ENCODE data around the gene CTPS1.

CTPS1 gene, protein sequence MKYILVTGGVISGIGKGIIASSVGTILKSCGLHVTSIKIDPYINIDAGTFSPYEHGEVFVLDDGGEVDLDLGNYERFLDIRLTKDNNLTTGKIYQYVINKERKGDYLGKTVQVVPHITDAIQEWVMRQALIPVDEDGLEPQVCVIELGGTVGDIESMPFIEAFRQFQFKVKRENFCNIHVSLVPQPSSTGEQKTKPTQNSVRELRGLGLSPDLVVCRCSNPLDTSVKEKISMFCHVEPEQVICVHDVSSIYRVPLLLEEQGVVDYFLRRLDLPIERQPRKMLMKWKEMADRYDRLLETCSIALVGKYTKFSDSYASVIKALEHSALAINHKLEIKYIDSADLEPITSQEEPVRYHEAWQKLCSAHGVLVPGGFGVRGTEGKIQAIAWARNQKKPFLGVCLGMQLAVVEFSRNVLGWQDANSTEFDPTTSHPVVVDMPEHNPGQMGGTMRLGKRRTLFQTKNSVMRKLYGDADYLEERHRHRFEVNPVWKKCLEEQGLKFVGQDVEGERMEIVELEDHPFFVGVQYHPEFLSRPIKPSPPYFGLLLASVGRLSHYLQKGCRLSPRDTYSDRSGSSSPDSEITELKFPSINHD
- long read RNA-seq, donor 1, transcript CTPS1-202 (19 exons, 3,201 nt), result major isoform, 7 of 25 reads
- long read RNA-seq, donor 1, partial matches to known transcripts, result 17 of 25 reads
- long read RNA-seq, donor 1, other reads (novel, unspliced or antisense), result 0 of 25 reads
- long read RNA-seq, donor 2, transcript CTPS1-202 (19 exons, 3,201 nt), result major isoform, 5 of 5 reads
- long read RNA-seq, donor 2, partial matches to known transcripts, result 0 of 5 reads
- long read RNA-seq, donor 2, other reads (novel, unspliced or antisense), result 0 of 5 reads
- long read RNA-seq, donor 3, partial matches to known transcripts, result 0 of 1 reads
- long read RNA-seq, donor 3, other reads (novel, unspliced or antisense), result 0 of 1 reads
- long read RNA-seq, donor 4, partial matches to known transcripts, result 0 of 3 reads
- long read RNA-seq, donor 4, other reads (novel, unspliced or antisense), result 0 of 3 reads
- long read RNA-seq, donor 5, transcript CTPS1-202 (19 exons, 3,201 nt), result major isoform, 6 of 7 reads
- long read RNA-seq, donor 5, partial matches to known transcripts, result 0 of 7 reads
- long read RNA-seq, donor 5, other reads (novel, unspliced or antisense), result 0 of 7 reads
- long read RNA-seq, donor 6, partial matches to known transcripts, result 0 of 3 reads
- long read RNA-seq, donor 6, other reads (novel, unspliced or antisense), result 0 of 3 reads
- long read RNA-seq, donor 7, transcript CTPS1-202 (19 exons, 3,201 nt), result major isoform, 8 of 17 reads
- long read RNA-seq, donor 7, partial matches to known transcripts, result 9 of 17 reads
- long read RNA-seq, donor 7, other reads (novel, unspliced or antisense), result 0 of 17 reads
- long read RNA-seq, donor 8, partial matches to known transcripts, result 0 of 2 reads
- long read RNA-seq, donor 8, other reads (novel, unspliced or antisense), result 0 of 2 reads

DNA sequence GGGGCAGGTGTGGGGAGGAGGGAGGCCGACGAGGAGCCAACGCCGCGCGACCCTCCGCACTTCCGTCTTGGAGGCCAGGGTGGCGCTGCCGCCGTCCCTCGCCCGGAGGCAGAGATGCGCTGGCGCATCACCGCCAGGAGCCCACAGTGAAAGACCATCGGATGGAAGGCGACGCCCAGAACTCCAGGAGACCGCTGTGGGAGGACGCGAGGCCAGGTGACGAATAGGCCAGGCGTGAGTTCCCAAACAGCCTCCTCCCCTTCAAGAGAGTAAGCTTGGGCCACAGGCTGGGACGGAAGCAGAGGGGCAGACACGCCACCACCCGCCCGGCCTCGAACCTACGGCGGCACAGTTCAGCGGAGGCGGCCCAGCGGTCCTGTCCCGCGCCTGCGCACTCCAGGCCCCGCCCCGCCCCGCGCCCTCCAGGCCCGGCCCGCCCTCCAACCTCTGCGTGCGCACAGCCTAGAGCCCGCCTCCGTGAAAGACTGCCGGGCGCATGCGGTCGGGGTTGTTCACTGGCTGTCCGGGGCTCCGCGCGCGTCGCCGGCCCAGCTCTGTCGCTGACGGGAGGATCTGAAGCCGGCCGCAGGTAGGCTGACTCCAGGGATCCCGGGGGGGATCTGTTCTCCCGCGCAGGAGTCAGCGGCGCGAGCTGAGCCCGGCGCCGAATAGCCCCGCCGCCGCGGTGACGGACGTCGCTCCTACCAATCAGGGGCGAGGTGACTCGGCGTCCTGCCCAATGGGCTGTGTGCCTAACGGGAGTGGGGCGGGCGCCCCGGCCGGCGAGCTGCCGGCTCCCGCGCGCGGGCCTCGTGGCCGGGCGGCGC, at the start of gene CTPS1:
TSS of gene CTPS1 (plus strand) at position 456 of the 827 bp plus-strand sequence. CDS start 3,595 bp downstream, outside the sequence.
- peak; percentile 99 for DNase-seq

DNA sequence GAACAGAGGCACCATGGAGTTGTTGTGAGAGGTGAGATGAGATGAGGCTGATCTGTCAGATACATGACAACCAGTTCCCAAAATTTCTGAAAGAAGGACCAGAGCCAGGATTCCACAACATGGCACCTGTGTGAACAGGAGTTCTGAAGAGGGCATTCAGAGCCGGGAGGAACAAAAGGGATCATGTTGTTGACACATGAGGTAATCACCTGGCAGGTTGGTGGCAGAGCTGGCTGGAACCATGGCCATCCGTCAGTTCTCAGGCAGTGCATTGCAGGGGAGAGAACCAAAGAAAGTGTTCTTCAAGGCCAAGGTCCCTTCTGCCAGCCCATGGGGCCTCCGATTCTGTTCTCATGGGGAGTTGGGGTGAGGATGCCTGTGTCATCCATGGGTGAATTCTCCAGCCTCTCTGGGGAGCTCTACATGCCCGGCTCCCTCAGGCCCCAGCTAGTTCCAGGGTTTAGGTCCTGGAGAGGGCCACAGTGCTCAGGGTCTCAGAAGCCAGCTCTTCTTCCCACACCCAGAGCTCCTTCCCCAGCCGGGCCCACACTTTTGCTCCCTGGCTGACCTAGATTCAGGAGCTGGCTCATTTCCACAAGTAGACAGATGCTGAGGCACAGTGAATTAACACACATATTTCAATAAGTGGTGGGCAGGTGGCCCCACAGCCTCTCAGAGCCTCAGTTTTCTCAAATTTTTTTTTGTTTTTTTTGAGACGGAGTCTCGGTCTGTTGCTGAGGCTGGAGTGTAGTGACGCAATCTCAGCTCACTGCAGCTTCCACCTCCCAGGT, 49.1 kb upstream of the CTPS1 start:
- DNase-seq, result no peak

DNA sequence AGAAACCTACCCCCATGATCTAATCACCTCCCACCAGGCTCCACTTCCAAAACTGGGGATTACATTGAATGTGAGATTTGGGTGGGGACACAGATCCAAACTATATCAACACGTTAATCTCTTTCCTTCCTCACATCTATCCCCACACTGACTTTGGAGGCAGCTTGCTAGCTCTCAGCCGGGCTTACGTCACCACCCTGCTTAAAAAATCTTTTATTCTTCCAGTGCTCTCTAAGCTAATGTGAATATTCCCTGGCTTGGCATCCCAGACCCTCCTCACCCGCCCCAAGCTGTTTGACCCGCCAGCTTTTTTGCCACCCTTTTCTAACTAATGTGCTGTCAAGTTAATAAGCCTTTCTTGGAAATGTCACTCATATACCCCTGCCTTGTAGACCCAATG, 47.9 kb upstream of the CTPS1 start:
- no peak for DNase-seq

DNA sequence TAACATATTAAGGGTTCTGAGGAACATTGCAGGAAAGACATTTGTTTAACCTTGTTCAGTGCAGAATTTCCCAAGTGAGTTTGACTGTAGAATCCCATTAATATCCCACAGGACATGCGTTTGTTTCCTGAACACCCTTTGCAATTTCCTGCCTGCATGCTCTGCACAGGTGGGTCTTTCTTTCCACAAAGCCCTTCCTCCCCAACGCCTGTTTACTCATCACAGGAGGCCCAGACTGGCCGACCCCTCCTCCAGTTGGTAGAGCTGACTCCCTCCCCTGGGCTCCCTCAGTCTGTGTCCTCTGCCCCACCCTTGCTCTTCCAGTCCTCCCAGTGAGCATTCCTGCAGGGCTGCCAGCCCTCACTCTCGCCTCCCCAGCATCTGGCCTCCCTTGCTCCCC, 47.5 kb upstream of the CTPS1 start:
- no peak for DNase-seq

DNA sequence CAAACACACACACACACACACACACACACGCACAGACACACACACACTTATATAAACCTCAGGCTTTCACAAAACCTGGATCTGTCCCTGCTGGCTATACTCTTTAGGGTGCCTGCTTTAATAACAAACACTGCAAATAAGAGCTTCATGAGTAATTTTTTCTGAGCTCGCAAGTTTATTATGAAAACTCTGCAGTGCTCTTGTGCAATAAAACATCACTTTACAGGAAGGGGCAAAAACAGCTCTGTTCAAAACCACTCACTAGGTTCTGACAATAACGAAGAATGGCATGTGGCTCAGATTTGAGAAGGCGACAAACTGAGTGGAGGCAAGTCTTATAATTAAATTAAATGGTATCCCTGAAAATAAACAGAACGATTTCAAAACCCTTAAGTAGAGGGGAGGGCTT, 42.6 kb upstream of the CTPS1 start:
- no peak for DNase-seq

DNA sequence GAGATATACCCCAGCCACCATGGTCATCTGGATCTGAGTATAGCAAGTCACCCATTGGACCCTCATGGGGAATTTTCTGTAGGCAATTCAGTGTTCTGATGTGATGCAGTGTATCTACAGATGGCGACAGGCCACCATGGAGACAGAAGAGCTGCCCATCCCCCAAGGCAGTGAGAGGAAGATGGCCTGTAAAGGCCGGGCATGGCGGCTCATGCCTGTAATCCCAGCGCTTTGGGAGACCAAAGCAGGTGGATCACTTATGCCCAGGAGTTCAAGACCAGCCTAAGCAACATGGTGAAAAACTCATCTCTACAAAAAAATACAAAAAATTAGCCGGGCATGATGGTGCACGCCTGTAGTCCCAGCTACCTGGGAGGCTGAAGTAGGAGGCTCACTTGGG, 41.1 kb upstream of the CTPS1 start:
- no peak for DNase-seq

DNA sequence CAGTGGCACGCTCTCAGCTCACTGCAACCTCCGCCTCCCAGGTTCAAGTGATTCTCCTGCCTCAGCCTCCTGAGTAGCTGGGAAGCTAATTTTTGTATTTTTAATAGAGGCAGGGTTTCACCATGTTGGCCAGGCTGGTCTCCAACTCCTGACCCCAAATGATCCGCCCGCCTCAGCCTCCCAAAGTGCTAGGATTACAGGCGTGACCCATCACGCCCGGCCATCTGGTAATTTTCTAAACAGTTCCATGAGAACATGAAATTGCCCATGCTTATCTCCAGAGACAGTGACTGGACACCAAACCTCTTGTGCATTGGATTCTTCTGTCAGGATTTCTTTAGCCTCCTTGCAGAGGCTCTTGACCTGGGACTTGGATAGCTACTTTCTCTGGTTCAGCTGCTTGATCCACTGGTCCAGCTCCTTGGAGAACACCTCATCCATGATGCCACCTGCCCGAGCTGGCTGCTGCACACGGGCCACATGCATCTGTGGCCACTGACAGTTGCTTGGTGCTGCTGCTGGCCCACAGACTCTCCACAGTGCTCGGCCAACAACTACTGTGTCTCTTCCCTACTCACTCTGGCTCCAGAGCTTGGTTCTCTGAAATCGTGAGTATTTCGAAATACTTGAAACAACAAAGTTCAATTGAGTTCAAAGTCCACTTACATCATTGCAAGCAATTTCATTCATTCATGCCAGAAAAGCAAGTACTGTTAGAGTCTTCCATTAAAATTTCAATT, 40.0 kb upstream of the CTPS1 start:
- DNase-seq, result no peak

DNA sequence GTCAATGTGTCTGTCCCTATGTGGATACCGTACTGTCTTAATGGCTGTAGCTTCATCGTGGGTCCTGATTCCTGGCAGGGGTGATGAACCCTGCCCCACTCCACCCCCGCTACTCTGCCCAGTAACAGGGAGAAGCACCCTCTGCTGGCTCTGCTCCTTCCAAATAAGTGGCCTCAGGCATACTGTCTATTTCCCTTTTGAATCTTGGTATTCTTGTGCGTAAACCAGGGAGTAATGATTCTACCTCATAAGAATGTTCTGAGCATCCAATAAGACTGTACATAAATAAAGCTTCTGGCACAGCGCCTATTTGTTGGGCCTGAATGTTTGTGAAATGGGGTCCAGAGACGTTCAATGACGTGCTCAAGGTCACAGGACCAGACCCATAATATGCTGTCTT, 35.2 kb upstream of the CTPS1 start:
- DNase-seq, result no peak

DNA sequence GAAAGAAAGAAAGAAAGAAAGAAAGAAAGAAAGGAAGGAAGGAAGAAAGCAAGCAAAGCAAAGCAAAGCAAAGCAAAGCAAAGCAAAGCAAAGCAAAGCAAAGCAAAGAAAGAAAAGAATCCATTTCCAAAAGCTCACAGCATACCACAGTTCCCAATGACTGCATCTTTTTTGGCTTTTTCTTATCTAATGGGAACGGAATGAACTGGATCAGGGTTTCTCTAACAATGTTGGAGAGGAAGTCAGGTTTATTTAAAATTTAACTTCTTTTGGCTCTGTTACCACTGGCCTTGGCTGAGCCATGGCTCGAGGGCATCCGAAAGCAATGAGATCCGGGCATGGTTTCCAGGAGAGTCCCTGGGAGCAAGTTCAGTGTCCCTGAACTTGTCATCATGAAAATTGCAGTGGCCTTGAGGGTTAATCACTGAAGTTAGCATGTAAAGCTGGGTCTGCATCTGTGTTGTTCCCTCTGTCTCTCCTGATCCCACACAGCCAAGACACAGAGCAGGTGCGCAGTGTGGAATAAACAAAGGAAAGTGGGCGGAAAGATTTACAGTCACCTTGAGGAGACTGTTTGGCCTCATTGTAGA, 34.6 kb upstream of the CTPS1 start:
- no peak for DNase-seq

DNA sequence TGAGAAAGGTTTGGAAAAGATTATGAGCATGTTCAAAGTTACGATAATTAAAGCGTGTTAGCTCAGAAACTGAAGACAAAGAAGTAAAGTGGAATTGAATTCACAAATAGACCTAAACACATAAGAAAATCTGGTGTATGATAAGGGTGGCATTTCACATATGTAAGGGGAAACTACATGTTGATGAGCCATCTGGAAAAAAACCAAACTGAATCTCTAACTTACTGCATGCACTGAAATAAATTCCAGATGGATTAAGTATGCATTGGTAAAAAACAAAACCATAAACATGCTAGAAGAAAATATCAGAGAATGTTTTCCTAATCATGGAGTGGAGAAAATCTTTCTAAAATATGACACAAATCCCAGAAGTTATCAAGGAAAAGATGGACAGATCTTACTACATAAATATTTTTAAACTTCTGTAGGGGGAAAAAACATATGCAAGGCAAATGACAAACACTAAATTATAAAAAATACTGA, 34.0 kb upstream of the CTPS1 start:
- no peak for DNase-seq

DNA sequence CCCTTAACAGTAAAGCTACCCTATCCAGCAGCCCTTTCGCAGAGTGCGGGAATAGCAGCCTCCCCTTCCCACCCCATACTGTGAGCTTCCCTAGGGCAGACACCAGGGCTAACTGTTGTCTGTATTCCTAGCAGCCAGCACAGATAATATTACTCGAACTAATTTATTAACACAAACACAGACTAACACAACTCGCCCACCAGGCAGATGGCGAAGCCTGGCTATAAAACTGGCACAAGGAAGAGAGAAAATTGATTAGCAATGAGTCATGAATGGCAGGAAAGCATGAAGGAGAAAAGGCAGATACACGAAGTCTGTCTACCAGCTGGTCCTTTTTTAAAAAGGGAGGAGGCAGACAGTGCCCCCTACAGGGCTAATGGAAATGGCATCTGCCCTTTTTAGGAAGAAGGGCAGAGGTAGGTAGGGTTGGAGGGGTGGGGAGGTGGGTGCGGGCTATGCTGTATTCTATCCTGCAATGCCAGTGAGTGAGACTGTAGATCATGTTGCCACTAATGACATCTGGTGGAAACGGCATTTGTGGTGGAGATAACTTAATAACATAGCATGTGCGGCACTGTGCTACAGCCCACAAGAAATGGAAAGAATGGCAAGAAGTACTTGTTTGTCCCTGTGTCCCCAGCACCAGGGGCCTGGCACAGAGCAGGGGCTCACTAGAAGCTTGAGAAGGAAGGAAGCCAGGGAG, 30.6 kb upstream of the CTPS1 start:
- no peak for DNase-seq

DNA sequence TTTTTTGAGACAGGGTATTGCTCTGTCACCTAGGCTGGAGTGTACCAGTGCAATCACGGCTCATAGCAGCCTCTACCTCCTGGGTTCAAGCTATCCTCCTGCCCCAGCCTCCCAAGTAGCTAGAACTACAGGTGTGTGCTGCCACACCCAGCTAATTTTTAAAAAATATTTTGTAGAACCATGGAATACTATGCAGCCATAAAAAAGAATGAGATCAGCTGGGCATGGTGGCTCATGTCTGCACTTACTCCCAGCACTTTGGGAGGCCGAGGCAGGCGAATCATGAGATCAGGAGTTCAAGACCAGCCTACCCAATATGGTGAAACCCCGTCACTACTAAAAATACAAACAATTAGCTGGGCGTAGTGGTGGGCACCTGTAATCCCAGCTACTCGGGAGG, 29.9 kb upstream of the CTPS1 start:
- DNase-seq, result no peak

DNA sequence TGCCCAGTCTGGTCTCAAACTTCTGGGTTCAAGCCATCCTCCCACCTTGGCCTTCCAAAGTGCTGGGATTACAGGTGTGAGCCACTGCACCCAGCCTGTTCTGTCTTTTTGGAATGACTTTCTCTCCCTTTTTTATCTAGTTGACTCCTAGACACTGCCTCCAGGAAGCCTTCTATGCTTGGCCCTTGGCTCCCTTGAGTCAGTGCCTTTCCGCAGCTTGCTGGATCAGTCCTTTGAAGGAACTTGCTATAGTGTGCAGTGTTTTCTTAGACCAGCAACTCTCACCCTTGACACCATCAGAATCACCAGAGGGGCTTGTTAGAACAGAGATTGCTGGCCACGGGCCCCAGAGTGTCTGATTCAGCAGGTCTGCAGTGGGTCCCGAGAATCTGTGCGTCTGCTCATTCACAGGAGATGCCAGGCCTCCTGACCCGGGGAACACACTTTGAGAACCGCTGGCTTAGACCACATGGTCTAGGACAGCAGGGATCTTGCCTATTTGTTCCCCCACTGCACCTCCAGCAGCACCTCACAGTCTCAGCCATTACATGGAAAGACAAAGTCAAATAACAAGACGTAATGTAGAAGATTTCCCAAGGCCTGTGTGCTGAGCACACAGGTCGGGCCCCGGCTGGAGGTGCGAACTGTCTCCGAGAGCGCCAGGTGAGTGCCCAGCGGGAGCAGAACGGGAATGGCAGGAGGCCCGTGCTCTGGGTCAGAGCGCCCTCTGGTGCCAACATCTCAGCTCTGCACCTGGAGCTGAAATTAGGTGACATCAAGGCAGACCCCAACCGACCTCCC, 27.4 kb upstream of the CTPS1 start:
- DNase-seq, result peak; percentile 59

DNA sequence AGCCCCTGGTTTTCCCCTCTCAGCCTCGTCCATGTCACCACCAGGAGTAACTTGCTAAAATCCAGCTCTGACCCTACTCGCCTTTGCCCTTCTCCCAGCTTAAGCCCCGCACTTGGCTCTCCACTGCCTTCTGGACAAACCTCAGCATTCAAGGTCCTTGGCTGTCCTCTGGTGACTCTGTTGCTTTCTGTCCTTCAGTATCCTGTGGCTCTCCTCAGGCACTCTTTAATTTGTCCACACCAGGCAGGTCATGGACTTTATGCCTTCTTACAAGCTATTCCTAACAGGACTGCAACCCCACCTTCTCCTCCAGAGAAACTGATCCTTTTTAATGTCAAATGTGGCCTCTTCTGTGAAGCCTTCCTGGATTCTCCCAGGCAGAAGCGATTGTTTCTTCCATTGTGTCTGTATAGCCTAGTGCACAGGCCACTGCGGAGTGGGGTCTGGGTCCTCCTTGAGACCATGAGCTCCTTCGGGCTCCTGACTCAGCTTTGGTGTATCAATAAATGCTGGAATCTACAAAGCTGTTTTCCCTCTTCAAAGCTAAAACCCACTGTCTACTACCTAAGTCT, 26.7 kb upstream of the CTPS1 start:
- DNase-seq, result peak; percentile 21

DNA sequence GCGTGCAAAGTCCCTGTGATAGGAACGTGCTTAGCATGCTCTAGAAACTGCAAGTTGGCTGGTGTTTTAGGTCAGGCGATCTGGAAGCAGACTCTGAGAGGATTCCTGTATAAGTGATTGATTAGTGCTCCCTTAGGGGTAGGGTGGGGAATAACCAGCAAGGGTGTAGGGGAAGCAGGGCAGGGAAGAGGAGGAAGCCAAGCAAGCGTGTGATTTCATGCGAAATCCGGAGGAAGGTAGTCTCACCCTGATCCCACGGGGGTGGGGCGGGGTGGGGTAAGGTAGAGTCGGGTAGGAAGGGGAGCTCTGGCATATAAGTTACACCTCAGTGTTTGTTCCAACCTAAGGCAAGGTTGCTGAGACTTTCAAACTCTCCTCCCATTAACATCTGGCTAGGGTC, 24.9 kb upstream of the CTPS1 start:
- no peak for DNase-seq

DNA sequence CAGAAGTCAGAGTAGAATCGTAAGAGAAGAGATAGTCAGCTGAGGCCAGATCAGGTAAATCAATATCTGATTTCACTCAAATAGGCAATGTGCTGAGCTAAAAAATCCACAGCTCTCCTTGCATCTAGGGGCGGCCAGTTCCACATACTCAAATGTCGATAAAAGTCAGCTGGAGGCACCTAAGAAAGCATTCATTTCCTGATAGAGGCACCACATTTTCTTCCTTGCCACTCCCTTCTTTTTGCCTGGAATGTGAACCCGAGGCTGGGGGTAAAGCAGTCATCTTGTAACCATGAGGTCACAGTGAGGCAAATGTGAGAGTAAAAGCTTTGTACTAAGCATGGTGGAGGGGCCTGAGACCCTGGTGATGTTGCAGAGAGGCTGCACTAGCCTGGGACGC, 24.2 kb upstream of the CTPS1 start:
- DNase-seq, result no peak

DNA sequence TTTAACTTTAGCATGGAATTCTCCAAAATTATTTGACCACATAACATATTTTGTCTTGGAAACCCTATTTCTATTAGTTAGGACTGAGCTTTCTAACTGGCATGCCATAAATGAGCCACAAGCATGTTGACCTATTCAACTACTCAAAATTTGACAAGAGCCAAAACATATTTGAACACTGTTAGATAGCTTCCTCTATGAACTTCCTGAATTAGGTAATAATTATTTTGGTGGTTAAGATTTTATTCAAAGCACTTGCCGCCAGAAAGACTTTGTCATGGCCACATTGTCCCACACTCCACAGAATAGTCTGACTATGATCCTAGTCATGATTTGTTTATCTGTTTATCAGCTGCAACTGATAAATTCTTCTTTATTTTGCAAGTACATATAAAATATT, 23.1 kb upstream of the CTPS1 start:
- DNase-seq, result no peak

Data from right kidney (tissue), 9 donors.